ENCODE results near the gene FTO. TPM values are rescaled to one million over a fixed set of nuclear protein-coding genes. Genes with fewer than 3 reads are reported as not detected.

FTO gene
- total RNA-seq, 4 donors from 2014 or later, result 29.0 to 64.1 (median 48.1) TPM

DNA sequence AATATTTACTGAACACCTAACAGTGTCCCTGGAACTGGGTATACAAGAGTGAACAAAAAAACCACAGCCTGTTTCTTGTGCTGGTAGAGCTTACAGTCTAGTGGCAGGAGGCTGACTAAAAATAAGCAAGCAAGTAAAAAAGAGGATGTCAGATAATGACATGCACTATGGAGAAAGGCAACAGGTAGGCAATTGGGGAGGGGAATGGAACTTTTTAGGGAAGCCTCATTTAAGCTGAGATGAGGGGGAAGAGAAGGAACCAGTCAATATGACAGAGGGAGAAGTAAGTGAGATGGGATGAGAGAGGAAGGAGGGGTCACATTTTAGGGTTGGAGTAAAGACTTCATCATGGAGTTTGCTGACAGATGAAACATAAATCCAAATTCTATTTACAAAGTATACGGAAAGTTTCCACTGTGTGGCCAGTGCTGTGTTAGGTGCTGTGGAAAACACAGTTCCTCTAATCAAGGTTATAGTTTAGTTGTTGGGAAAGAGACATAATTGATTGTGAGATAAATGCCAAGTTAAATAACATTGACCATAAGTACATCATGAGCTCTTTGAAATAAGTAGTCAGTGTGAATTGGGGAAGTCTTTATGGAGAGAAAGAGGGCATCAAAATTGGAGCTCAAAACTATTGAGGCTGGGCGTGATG is 251.4 kb downstream of the FTO start:
- no peak overlapping the region for H3K27ac ChIP-seq
- H3K36me3 ChIP-seq, result no peaks in the 10 kb centered on the region
- TF ChIP-seq POLR2A (IDR thresholded peaks at IDR 0.05), result no peak
- TF ChIP-seq, protein P1, sequence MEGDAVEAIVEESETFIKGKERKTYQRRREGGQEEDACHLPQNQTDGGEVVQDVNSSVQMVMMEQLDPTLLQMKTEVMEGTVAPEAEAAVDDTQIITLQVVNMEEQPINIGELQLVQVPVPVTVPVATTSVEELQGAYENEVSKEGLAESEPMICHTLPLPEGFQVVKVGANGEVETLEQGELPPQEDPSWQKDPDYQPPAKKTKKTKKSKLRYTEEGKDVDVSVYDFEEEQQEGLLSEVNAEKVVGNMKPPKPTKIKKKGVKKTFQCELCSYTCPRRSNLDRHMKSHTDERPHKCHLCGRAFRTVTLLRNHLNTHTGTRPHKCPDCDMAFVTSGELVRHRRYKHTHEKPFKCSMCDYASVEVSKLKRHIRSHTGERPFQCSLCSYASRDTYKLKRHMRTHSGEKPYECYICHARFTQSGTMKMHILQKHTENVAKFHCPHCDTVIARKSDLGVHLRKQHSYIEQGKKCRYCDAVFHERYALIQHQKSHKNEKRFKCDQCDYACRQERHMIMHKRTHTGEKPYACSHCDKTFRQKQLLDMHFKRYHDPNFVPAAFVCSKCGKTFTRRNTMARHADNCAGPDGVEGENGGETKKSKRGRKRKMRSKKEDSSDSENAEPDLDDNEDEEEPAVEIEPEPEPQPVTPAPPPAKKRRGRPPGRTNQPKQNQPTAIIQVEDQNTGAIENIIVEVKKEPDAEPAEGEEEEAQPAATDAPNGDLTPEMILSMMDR (IDR thresholded peaks at IDR 0.05), result no peak
- H3K27me3 ChIP-seq, result no peaks in the 10 kb centered on the region
- H3K4me1 ChIP-seq, result peaks cover 0 to 11% (median 8%) of the 10 kb centered on the region in 3 donors
- no peaks in the 10 kb centered on the region for H3K9me3 ChIP-seq
- H3K4me3 ChIP-seq, result no peak overlapping the region
- no peak for DNase-seq
- WGBS, 2 donors, result 82 to 98% methylated on average over 2 of the region's 2 CpGs
- intact Hi-C loops (cut with DNase I), result no loop called here

DNA sequence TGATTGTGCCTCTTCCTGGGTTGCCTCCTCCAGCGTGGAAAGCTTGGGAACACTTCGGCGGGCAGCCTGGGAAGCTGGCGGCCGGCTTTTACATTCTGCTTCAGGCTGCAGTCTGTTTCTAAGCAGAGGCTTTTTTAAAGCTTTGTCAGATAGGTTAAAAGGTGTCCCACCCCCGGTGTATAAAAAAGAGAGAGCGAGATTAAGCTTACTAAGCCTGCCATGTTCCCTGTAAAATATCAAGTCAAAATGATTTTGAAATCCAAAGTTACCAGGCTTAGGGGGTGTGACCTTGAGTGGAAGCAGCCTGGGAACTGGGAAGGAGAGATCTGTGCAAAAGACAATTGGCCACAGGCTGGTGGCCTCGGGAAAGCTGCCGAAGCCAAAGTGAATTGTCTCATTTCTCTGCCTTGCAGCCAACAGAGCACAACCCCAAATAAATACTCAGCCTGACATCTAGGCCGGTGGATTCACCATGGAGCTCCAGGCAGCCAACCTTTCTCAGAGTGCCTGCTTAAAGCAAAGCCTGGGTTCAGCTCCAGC is 254.5 kb downstream of the FTO start:
- H3K9me3 ChIP-seq, result no peaks in the 10 kb centered on the region
- TF ChIP-seq, protein P1 (IDR thresholded peaks at IDR 0.05), result no peak
- no peak for TF ChIP-seq POLR2A (IDR thresholded peaks at IDR 0.05)
- no peak overlapping the region for H3K4me3 ChIP-seq
- H3K4me1 ChIP-seq, result peaks cover 0 to 9% (median 0%) of the 10 kb centered on the region in 3 donors
- 81 to 91% methylated on average over 4 to 10 of the region's 10 CpGs for WGBS, 2 donors
- no peaks in the 10 kb centered on the region for H3K27me3 ChIP-seq
- no peaks in the 10 kb centered on the region for H3K36me3 ChIP-seq
- intact Hi-C loops (cut with DNase I), result no loop called here
- DNase-seq, result no peak
- no peak overlapping the region for H3K27ac ChIP-seq

DNA sequence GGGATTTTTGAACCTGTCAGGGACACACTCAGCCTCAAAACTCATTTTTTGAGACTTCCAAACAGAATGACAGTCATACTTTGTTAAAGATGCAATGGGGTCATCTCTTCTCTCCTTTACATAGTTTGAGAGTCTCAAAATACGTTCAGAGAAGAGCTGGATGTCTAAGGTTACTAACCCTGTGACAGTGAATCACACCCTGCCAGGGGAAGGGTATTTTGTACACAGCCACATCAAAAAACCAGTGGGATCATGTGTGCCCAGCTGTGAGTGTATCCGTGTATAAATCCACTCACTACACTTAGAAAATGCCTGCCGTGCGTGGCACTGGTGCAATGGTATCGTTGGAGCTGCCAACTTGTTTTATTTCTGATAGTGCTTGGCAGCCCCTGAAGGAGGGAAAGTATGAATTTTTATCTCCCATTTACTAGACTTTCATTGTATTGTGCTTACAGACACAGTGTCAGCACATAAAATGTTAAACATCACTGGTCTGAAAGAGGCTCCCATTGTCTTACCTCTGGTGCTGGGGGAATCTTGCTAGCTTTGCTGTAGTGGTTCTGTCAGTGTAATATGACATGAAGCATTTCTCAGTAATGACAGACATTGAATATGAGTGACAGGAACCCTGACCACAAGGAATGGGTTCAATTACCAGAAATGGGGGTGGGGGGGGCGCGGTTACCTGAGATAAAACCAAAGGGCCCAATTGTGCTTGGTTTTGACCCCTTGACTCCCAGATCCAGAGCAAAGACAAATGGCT is 256.3 kb downstream of the FTO start:
- Histone ChIP-seq H3K4me3 (no peak overlapping the region), H3K4me1 (peaks cover 0 to 9% (median 0%) of the 10 kb centered on the region in 3 donors)

DNA sequence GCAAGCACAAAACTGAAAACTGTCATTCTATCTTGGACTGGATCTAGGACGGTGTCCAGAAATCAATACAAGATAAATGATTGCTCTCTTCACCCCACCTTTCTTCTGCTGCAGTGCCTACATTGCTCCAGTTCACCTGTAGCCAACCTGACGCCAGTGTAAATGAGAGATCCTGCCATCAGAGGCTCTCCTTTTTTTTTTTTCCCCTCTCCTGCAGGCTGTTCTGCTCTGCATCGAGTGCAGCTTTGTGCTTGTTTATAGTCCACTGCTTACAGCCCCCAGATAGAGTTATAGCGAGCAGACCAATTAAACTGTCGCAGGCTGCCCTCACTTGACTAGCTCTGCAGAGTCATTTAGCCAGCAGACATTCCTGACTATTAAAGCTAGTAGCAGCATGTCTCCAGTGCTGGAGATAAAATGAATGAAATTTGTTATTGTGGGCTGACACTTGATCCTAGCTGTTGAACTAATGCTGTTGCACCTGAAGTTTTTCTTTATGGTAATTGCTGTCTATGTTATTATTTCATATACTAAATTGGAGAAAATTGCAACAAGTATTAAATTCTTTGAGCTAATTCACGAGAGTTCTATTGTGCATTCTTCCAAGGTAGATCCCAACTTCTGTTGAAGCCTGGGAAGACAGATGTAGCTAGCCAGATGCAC is 257.1 kb downstream of the FTO start:
- no peak overlapping the region for H3K27ac ChIP-seq
- intact Hi-C loops (cut with DNase I), result no loop called here
- no peak for DNase-seq
- H3K27me3 ChIP-seq, result no peaks in the 10 kb centered on the region
- no peaks in the 10 kb centered on the region for H3K36me3 ChIP-seq
- H3K4me3 ChIP-seq, result no peak overlapping the region
- WGBS, 2 donors, result 63% methylated on average over 6 of the region's 6 CpGs
- peaks cover 0 to 9% (median 0%) of the 10 kb centered on the region in 3 donors for H3K4me1 ChIP-seq
- no peaks in the 10 kb centered on the region for H3K9me3 ChIP-seq
- TF ChIP-seq, protein P1 (IDR thresholded peaks at IDR 0.05), result no peak
- TF ChIP-seq POLR2A (IDR thresholded peaks at IDR 0.05), result no peak

More for the DNA sequence above, 256.3 kb downstream of the FTO start:
- intact Hi-C loops (cut with DNase I), result no loop called here
- DNase-seq, result no peak
- H3K36me3 ChIP-seq, result no peaks in the 10 kb centered on the region
- no peaks in the 10 kb centered on the region for H3K9me3 ChIP-seq
- no peaks in the 10 kb centered on the region for H3K27me3 ChIP-seq
- H3K27ac ChIP-seq, result no peak overlapping the region
- 92% methylated on average over 7 of the region's 7 CpGs for WGBS, 2 donors
- TF ChIP-seq POLR2A (IDR thresholded peaks at IDR 0.05), result no peak
- TF ChIP-seq, protein P1 (IDR thresholded peaks at IDR 0.05), result no peak

All from esophagus squamous epithelium (tissue), 5 donors.